HepG2 (cell line): ENCODE results near the gene MNX1.

ENCODE experiments used
- ARNT ChIP-seq: fragments of 450-650 bp; IDR thresholded peaks from 2 replicates; pipeline ENCODE4 v1.6.1; 2017
- ATF7 ChIP-seq, 2 experiments: fragments of 450-650 bp in 1 of 2; sonication (generic) in 1 of 2; formaldehyde crosslinking in 1 of 2; IDR thresholded peaks; 2 replicates each; pipeline versions ENCODE4 v1.4.0 to v1.6.1; 2016 to 2020; ENCODE audit warnings: antibody characterized with exemption in 1 of 2, mild to moderate bottlenecking in 1 of 2, missing genetic modification reagents in 1 of 2
- BRCA1 ChIP-seq: sonication (generic); formaldehyde crosslinking; IDR thresholded peaks from 2 replicates; pipeline ENCODE4 v1.4.0; 2020; ENCODE audit warnings: missing genetic modification reagents
- CEBPZ ChIP-seq: IDR thresholded peaks from 2 replicates; pipeline ENCODE4 v1.6.1; 2012; ENCODE audit warnings: low read length, improper control_type of control experiment
- EZH2 ChIP-seq: conservative IDR thresholded peaks from 2 replicates; pipeline ENCODE4 v1.6.1; 2012; ENCODE audit warnings: mild to moderate bottlenecking, low read depth, low read length, moderate library complexity
- HNRNPLL ChIP-seq: fragments of 200-400 bp; formaldehyde crosslinking; IDR thresholded peaks from 2 replicates; pipeline ENCODE4 v1.6.1; 2017; ENCODE audit warnings: mild to moderate bottlenecking, low read depth, low read length; ENCODE audit not compliant: poor library complexity, severe bottlenecking
- MED1 ChIP-seq: sonication (generic); formaldehyde crosslinking; IDR thresholded peaks from 2 replicates; pipeline ENCODE4 v1.4.0; 2020; ENCODE audit warnings: missing genetic modification reagents
- MXI1 ChIP-seq: IDR thresholded peaks from 3 replicates; pipeline ENCODE4 v1.6.1; 2012; ENCODE audit warnings: low read depth, low read length, inconsistent platforms, borderline replicate concordance
- PCBP1 ChIP-seq: fragments of 200-400 bp; formaldehyde crosslinking; IDR thresholded peaks from 2 replicates; pipeline ENCODE4 v1.6.1; 2017; ENCODE audit warnings: mild to moderate bottlenecking, low read depth, low read length, borderline replicate concordance
- YY1 ChIP-seq: IDR thresholded peaks from 2 replicates; pipeline ENCODE4 v1.6.1; 2011; ENCODE audit warnings: low read length, low read depth, moderate library complexity, mild to moderate bottlenecking; ENCODE audit not compliant: insufficient read depth, insufficient replicate concordance
- ZFP82 ChIP-seq: sonication (generic); formaldehyde crosslinking; IDR thresholded peaks from 2 replicates; pipeline ENCODE4 v1.5.1; 2020; ENCODE audit warnings: mild to moderate bottlenecking, missing genetic modification reagents, borderline replicate concordance
- ZNF407 ChIP-seq: sonication (generic); formaldehyde crosslinking; IDR thresholded peaks from one replicate; pipeline ENCODE4 v1.5.1; 2020; ENCODE audit warnings: mild to moderate bottlenecking, missing genetic modification reagents; ENCODE audit errors: not compliant biosample characterization
- ZSCAN20 ChIP-seq: sonication (generic); formaldehyde crosslinking; IDR thresholded peaks from 2 replicates; pipeline ENCODE4 v1.4.0; 2020; ENCODE audit warnings: missing genetic modification reagents, mild to moderate bottlenecking, borderline replicate concordance
- ZZZ3 ChIP-seq: sonication (generic); formaldehyde crosslinking; IDR thresholded peaks from 2 replicates; pipeline ENCODE4 v1.4.0; 2020; ENCODE audit warnings: missing genetic modification reagents, mild to moderate bottlenecking, borderline replicate concordance

GRCh38 chr7:156993925-156994235 lies 16.6 kb downstream of the MNX1 start:
- TF ChIP-seq PCBP1: no peak
- no peak for TF ChIP-seq ARNT
- no peak for TF ChIP-seq ZZZ3 (CRISPR knock-in tag)
- TF ChIP-seq MXI1: no peak
- no peak for TF ChIP-seq ZFP82 (CRISPR knock-in tag)
- TF ChIP-seq HNRNPLL: no peak
- no peak for TF ChIP-seq ATF7 (IDR thresholded peaks at IDR 0.05)
- no peak for TF ChIP-seq ATF7 (CRISPR knock-in tag; IDR thresholded peaks at IDR 0.05)
- TF ChIP-seq ZNF407 (CRISPR knock-in tag): no peak
- no peak for TF ChIP-seq MED1 (CRISPR knock-in tag)
- no peak for TF ChIP-seq EZH2
- TF ChIP-seq YY1: no peak
- TF ChIP-seq CEBPZ: no peak
- TF ChIP-seq ZSCAN20: no peak
- TF ChIP-seq BRCA1 (CRISPR knock-in tag): no peak
